DMS53 (cell line): ENCODE data around the gene HNRNPC.
A peak's percentile ranks its signal among the peaks of the same experiment; 100 is the strongest.

Experiments
- DNase-seq: peaks from one replicate; lab custom pipeline; 2025; lab: John Stamatoyannopoulos, UW

The HNRNPC gene

GRCh38 chr14:21210023-21210422, 59.2 kb downstream of the HNRNPC start:
- no peak for DNase-seq

GRCh38 chr14:21209185-21209584, 60.1 kb downstream of the HNRNPC start:
- no peak for DNase-seq

GRCh38 chr14:21208554-21208953, 60.7 kb downstream of the HNRNPC start:
- no peak for DNase-seq

- no peak for DNase-seq
Observed at GRCh38 chr14:21206753-21207684, 62.2 kb downstream of the HNRNPC start.

GRCh38 chr14:21205678-21206581, 63.3 kb downstream of the HNRNPC start:
- no peak for DNase-seq

GRCh38 chr14:21205026-21205677, 64.1 kb downstream of the HNRNPC start:
- DNase-seq, result no peak

- DNase-seq, result no peak
Observed at GRCh38 chr14:21204167-21205025, 64.8 kb downstream of the HNRNPC start.

GRCh38 chr14:21203470-21204166, 65.6 kb downstream of the HNRNPC start:
- DNase-seq, result no peak

- DNase-seq, result no peak
Observed at GRCh38 chr14:21202463-21203358, 66.5 kb downstream of the HNRNPC start.

GRCh38 chr14:21201732-21202462, 67.3 kb downstream of the HNRNPC start:
- no peak for DNase-seq

- no peak for DNase-seq
Observed at GRCh38 chr14:21200752-21201461, 68.3 kb downstream of the HNRNPC start.

GRCh38 chr14:21199611-21200560, 69.4 kb downstream of the HNRNPC start:
- no peak for DNase-seq

GRCh38 chr14:21197418-21198205, 71.6 kb downstream of the HNRNPC start:
- no peak for DNase-seq

- DNase-seq, result no peak
Observed at GRCh38 chr14:21194597-21194996, 74.6 kb downstream of the HNRNPC start.

GRCh38 chr14:21192875-21193535, 76.2 kb downstream of the HNRNPC start:
- DNase-seq, result no peak

- peak; percentile 5 for DNase-seq
Observed at GRCh38 chr14:21192447-21192822, 76.8 kb downstream of the HNRNPC start.
